ENCODE results near the gene SENP1. TPM values are rescaled to one million over a fixed set of nuclear protein-coding genes. Genes with fewer than 3 reads are reported as not detected.

Gene SENP1
- total RNA-seq, 2 donors from 2014 or later: 11.5 to 49.6 TPM

GRCh38 chr12:48001505-48002413, 104.1 kb downstream of the SENP1 start:
- intact Hi-C loops (cut with DNase I): no loop called here
- Histone ChIP-seq H3K4me3 (peak overlapping the region; percentile 16 to 23), H3K36me3 (no peaks in the 10 kb centered on the region), H3K4me1 (replicated peaks) (peaks cover 16% of the 10 kb centered on the region), H3K27me3 (replicated peaks; ENCODE audit: insufficient read depth) (peaks cover 14% of the 10 kb centered on the region), H3K9me3 (no peaks in the 10 kb centered on the region), H3K27ac (no peak overlapping the region)
- no peak for TF ChIP-seq CTCF (IDR thresholded peaks at IDR 0.05)
- no peak for TF ChIP-seq POLR2A (IDR thresholded peaks at IDR 0.05)
- TF ChIP-seq POLR2AphosphoS5 (IDR thresholded peaks at IDR 0.05): no peak
- DNase-seq (ENCODE audit: low spot score): no peak
- 1% methylated on average over 57 of the region's 57 CpGs for WGBS

GRCh38 chr12:48000878-48001504, 104.9 kb downstream of the SENP1 start:
- TF ChIP-seq POLR2A (IDR thresholded peaks at IDR 0.05) (no peak), CTCF (IDR thresholded peaks at IDR 0.05) (no peak), POLR2AphosphoS5 (IDR thresholded peaks at IDR 0.05) (peak; percentile 8)
- peaks cover 14% of the 10 kb centered on the region for H3K27me3 ChIP-seq (replicated peaks; ENCODE audit: insufficient read depth)
- no peak overlapping the region for H3K27ac ChIP-seq
- H3K36me3 ChIP-seq: no peaks in the 10 kb centered on the region
- 9% methylated on average over 18 of the region's 18 CpGs for WGBS
- DNase-seq (ENCODE audit: low spot score): no peak
- intact Hi-C loops (cut with DNase I): no loop called here
- no peaks in the 10 kb centered on the region for H3K9me3 ChIP-seq
- H3K4me1 ChIP-seq (replicated peaks): peaks cover 16% of the 10 kb centered on the region
- peak overlapping the region; percentile 16 to 23 for H3K4me3 ChIP-seq

- H3K9me3 ChIP-seq: no peaks in the 10 kb centered on the region
- H3K36me3 ChIP-seq: no peaks in the 10 kb centered on the region
- peaks cover 8% of the 10 kb centered on the region for H3K27me3 ChIP-seq (replicated peaks; ENCODE audit: insufficient read depth)
- 61% methylated on average over 9 of the region's 9 CpGs for WGBS
- intact Hi-C loops (cut with DNase I): no loop called here
- no peak overlapping the region for H3K27ac ChIP-seq
- DNase-seq (ENCODE audit: low spot score): no peak
- no peak overlapping the region for H3K4me3 ChIP-seq
- H3K4me1 ChIP-seq (replicated peaks): peaks cover 16% of the 10 kb centered on the region
- TF ChIP-seq CTCF (IDR thresholded peaks at IDR 0.05) (no peak), POLR2AphosphoS5 (IDR thresholded peaks at IDR 0.05) (no peak), POLR2A (IDR thresholded peaks at IDR 0.05) (no peak)
Observed at GRCh38 chr12:47999816-48000215, 106.1 kb downstream of the SENP1 start.

- intact Hi-C loops (cut with DNase I): no loop called here
- Histone ChIP-seq H3K27ac (no peak overlapping the region), H3K36me3 (no peaks in the 10 kb centered on the region), H3K4me3 (no peak overlapping the region), H3K9me3 (no peaks in the 10 kb centered on the region), H3K27me3 (replicated peaks; ENCODE audit: insufficient read depth) (no peaks in the 10 kb centered on the region), H3K4me1 (replicated peaks) (peaks cover 7% of the 10 kb centered on the region)
- no peak for DNase-seq (ENCODE audit: low spot score)
- TF ChIP-seq POLR2A (IDR thresholded peaks at IDR 0.05) (no peak), CTCF (IDR thresholded peaks at IDR 0.05) (no peak), POLR2AphosphoS5 (IDR thresholded peaks at IDR 0.05) (peak; percentile 10)
- WGBS: 54% methylated on average over 3 of the region's 3 CpGs
Observed at GRCh38 chr12:47997321-47997720, 108.6 kb downstream of the SENP1 start.

All from prostate gland (tissue), 2 donors.